SK-N-SH (cell line): ENCODE data around the gene TGFBR3L. TPM values are rescaled to one million over a fixed set of nuclear protein-coding genes. Genes with fewer than 3 reads are reported as not detected.

Source experiments
- CTCF ChIA-PET: fragments of 300-600, 350-600 bp; formaldehyde crosslinking; extraction: SDS; loops from one replicate; lab custom pipeline; 2021; lab: Yijun Ruan, JAX
- POLR2A ChIA-PET: fragments of 350-600 bp; sonication (Branson Sonifier 250); formaldehyde crosslinking; extraction: SDS; loops from one replicate; lab custom pipeline; 2020; ENCODE audit warnings: antibody characterized with exemption, inconsistent platforms; lab: Yijun Ruan, JAX
- DNase-seq: peaks from one replicate; pipeline ENCODE4 v3.0.0; 2012
- H2AFZ ChIP-seq: fragments of 200-600 bp; sonication (generic); 2 replicates; pipeline ENCODE4 v1.8.1; 2016; ENCODE audit warnings: antibody characterized with exemption, mild to moderate bottlenecking, low read depth
- H3F3A ChIP-seq: fragments of 200-600 bp; sonication (generic); replicated peaks from 2 replicates; pipeline ENCODE3; 2016; ENCODE audit warnings: antibody characterized with exemption, mild to moderate bottlenecking; ENCODE audit not compliant: insufficient read depth
- H3K27ac ChIP-seq, 2 experiments: fragments of 200-500 bp in 1 of 2; fragments of 200-600 bp in 1 of 2; sonication (Bioruptor generic) in 1 of 2; sonication (generic), shearing (Covaris generic) in 1 of 2; 2 replicates each; pipeline versions ENCODE4 v1.5.1 to v1.6.1; 2014 to 2016; ENCODE audit warnings: low read depth in 2 of 2, inconsistent platforms in 1 of 2, low read length in 1 of 2, mild to moderate bottlenecking in 1 of 2, mixed read lengths in 1 of 2
- H3K27me3 ChIP-seq: fragments of 200-600 bp; sonication (generic), shearing (Covaris generic); 2 replicates; pipeline ENCODE4 v1.6.1; 2016; ENCODE audit warnings: mixed run types; ENCODE audit not compliant: insufficient read depth
- H3K36me3 ChIP-seq, 2 experiments: fragments of 200-500 bp in 1 of 2; fragments of 200-600 bp in 1 of 2; sonication (Bioruptor generic) in 1 of 2; sonication (generic) in 1 of 2; replicated peaks in 1 of 2; 2 replicates each; pipeline versions ENCODE3 to v1.5.1; 2014 to 2016; ENCODE audit warnings: low read length in 1 of 2, mild to moderate bottlenecking in 1 of 2; ENCODE audit not compliant: insufficient read depth in 2 of 2, control insufficient read depth in 1 of 2
- H3K4me1 ChIP-seq, 2 experiments: fragments of 200-500 bp in 1 of 2; fragments of 200-600 bp in 1 of 2; sonication (Bioruptor generic) in 1 of 2; sonication (generic), shearing (Covaris generic) in 1 of 2; 2 replicates each; pipeline versions ENCODE4 v1.5.1 to v1.6.1; 2014 to 2016; ENCODE audit warnings: low read depth in 1 of 2, low read length in 1 of 2, mixed run types in 1 of 2; ENCODE audit not compliant: insufficient read depth in 2 of 2, control insufficient read depth in 1 of 2
- H3K4me2 ChIP-seq: fragments of 200-600 bp; sonication (generic), shearing (Covaris generic); 2 replicates; pipeline ENCODE4 v1.6.1; 2017; ENCODE audit warnings: mixed run types
- H3K4me3 ChIP-seq, 2 experiments: fragments of 200-500 bp in 1 of 2; fragments of 200-600 bp in 1 of 2; sonication (Bioruptor generic) in 1 of 2; sonication (generic), shearing (Covaris generic) in 1 of 2; 2 replicates each; pipeline versions ENCODE4 v1.5.1 to v1.8.1; 2014 to 2016; ENCODE audit warnings: low read depth in 2 of 2, inconsistent platforms in 1 of 2, low read length in 1 of 2, mild to moderate bottlenecking in 1 of 2, mixed read lengths in 1 of 2, moderate library complexity in 1 of 2
- H3K79me2 ChIP-seq: fragments of 200-600 bp; sonication (generic); 2 replicates; pipeline ENCODE4 v1.8.1; 2017; ENCODE audit warnings: mild to moderate bottlenecking; ENCODE audit not compliant: insufficient read depth
- H3K9ac ChIP-seq: fragments of 200-600 bp; sonication (generic); 2 replicates; pipeline ENCODE4 v1.6.1; 2017; ENCODE audit warnings: mixed run types
- H3K9me2 ChIP-seq: fragments of 200-600 bp; sonication (generic); 2 replicates; pipeline ENCODE4 v1.6.1; 2017; ENCODE audit warnings: mixed run types
- H3K9me3 ChIP-seq: fragments of 200-600 bp; sonication (generic); 2 replicates; pipeline ENCODE4 v1.6.1; 2017; ENCODE audit warnings: mixed run types, mild to moderate bottlenecking, moderate library complexity
- H4K20me1 ChIP-seq: fragments of 200-600 bp; sonication (generic); 2 replicates; pipeline ENCODE4 v1.6.1; 2017; ENCODE audit warnings: mild to moderate bottlenecking, mixed run types; ENCODE audit not compliant: insufficient read depth
- FOXM1 ChIP-seq: IDR thresholded peaks from 2 replicates; pipeline ENCODE4 v1.4.0; 2012; ENCODE audit warnings: low read depth, mild to moderate bottlenecking
- GABPA ChIP-seq: IDR thresholded peaks from 2 replicates; pipeline ENCODE4 v1.4.0; 2012; ENCODE audit warnings: low read depth, mild to moderate bottlenecking
- GATA2 ChIP-seq: sonication (generic); formaldehyde crosslinking; IDR thresholded peaks from 2 replicates; pipeline ENCODE4 v1.5.0; 2020; ENCODE audit warnings: mild to moderate bottlenecking, missing genetic modification reagents
- JUND ChIP-seq: IDR thresholded peaks from 2 replicates; pipeline ENCODE4 v1.4.0; 2012
- MEF2A ChIP-seq: IDR thresholded peaks from 2 replicates; pipeline ENCODE4 v1.4.0; 2012; ENCODE audit warnings: low read depth, borderline replicate concordance
- NRF1 ChIP-seq: IDR thresholded peaks from 2 replicates; pipeline ENCODE4 v1.6.1; 2012; ENCODE audit warnings: low read depth, mild to moderate bottlenecking, low read length
- PBX3 ChIP-seq: IDR thresholded peaks from 2 replicates; pipeline ENCODE4; 2012
- POLR2AphosphoS5 ChIP-seq: IDR thresholded peaks from 2 replicates; pipeline ENCODE4 v1.6.1; 2012; ENCODE audit warnings: low read depth, low read length
- RAD21 ChIP-seq: IDR thresholded peaks from 2 replicates; pipeline ENCODE4 v1.6.1; 2012; ENCODE audit warnings: mild to moderate bottlenecking, low read length
- REST ChIP-seq: IDR thresholded peaks from 2 replicates; pipeline ENCODE4 v1.6.1; 2012; ENCODE audit warnings: mild to moderate bottlenecking, low read depth, low read length, moderate library complexity
- SIN3A ChIP-seq: IDR thresholded peaks from 2 replicates; pipeline ENCODE4 v1.6.1; 2012; ENCODE audit warnings: low read depth, mild to moderate bottlenecking, low read length, moderate library complexity, borderline replicate concordance
- SMC3 ChIP-seq: IDR thresholded peaks from 2 replicates; pipeline ENCODE4 v1.6.1; 2012; ENCODE audit warnings: low read depth, low read length, improper control_type of control experiment
- TAF1 ChIP-seq: IDR thresholded peaks from 2 replicates; pipeline ENCODE4 v1.6.1; 2012; ENCODE audit warnings: low read depth, mild to moderate bottlenecking, low read length, moderate library complexity, borderline replicate concordance
- USF2 ChIP-seq: fragments of 150-350 bp; IDR thresholded peaks from 2 replicates; pipeline ENCODE4 v1.6.1; 2017; ENCODE audit warnings: antibody characterized with exemption, low read length, low read depth, borderline replicate concordance
- YY1 ChIP-seq: IDR thresholded peaks from 2 replicates; pipeline ENCODE4 v1.4.0; 2012; ENCODE audit warnings: low read depth, mild to moderate bottlenecking
- ZBTB33 ChIP-seq: IDR thresholded peaks from 2 replicates; pipeline ENCODE4 v1.4.0; 2012; ENCODE audit warnings: low read depth, borderline replicate concordance
- WGBS: methylation state at CpG from one replicate; pipeline ENCODE4 v1.1.6; 2017; ENCODE audit warnings: low lambda C conversion rate; 5-methylcytosine and 5-hydroxymethylcytosine counted together
- polyA plus RNA-seq, 3 experiments: library from polyadenylated mRNA; depleted of rRNA; stranded (reverse); fragments of >200 nt; gene quantifications; 2 replicates each; pipeline ENCODE4 v1.2.3, GENCODE V29; 2012

The TGFBR3L gene
- polyA plus RNA-seq (2012; rRNA removed), result 0.78 and 0.87 TPM in 2 replicates
- 0.71 and 0.79 TPM in 2 replicates for polyA plus RNA-seq (2012; cell fraction: cytosol; rRNA removed)
- polyA plus RNA-seq (2012; cell fraction: nucleus; rRNA removed), result 2.3 and 5.0 TPM in 2 replicates

- H3K27me3 ChIP-seq, result peaks cover 7% of the 10 kb centered on the region; the same call in 1 of the 2 replicates
- H3K79me2 ChIP-seq, result no peaks in the 10 kb centered on the region
- H2AFZ ChIP-seq, result no peak within 1 kb of the TSS
- CTCF ChIA-PET, result interaction anchor here (4.5 kb wide), 1 partner anchor 62 kb away, joined by 26 read pairs; no protein-coding TSS in a partner anchor
- H4K20me1 ChIP-seq, result no peaks in the 10 kb centered on the region
- no peak for DNase-seq
- H3K36me3 ChIP-seq, result peaks cover 0 to 31% of the 10 kb centered on the region in 2 experiments
- no peaks in the 10 kb centered on the region for H3K9me2 ChIP-seq
- 87% methylated on average over 3 of the region's 12 CpGs for WGBS
- no peak within 1 kb of the TSS for H3K4me2 ChIP-seq
- peaks cover 7% of the 10 kb centered on the region for H3F3A ChIP-seq
- POLR2A ChIA-PET, result no interaction called here
- no peak within 1 kb of the TSS for H3K9ac ChIP-seq
- no peak within 1 kb of the TSS for H3K4me3 ChIP-seq
- H3K27ac ChIP-seq, result no peak within 1 kb of the TSS
- TF ChIP-seq RAD21 (no peak), PBX3 (no peak), MEF2A (no peak)
- TF ChIP-seq, all 33 proteins: peak for 0
- Histone ChIP-seq H3K4me1 (peaks cover 0 to 10% of the 10 kb centered on the region in 2 experiments; a peak in 2 of 4 replicates), H3K9me3 (no peaks in the 10 kb centered on the region)
Observed at GRCh38 chr19:7914598-7915045, at the start of gene TGFBR3L. Gene TGFBR3L, plus strand, starts transcription at chr19:7914830.

- no peak overlapping the region for H3K4me3 ChIP-seq
- ChIA-PET CTCF (interaction anchor here (1.7 kb wide), 1 partner anchor 11 kb away, joined by 5 read pairs; no protein-coding TSS in a partner anchor), POLR2A (no interaction called here)
- no peak overlapping the region for H3K9ac ChIP-seq
- no peaks in the 10 kb centered on the region for H3K27me3 ChIP-seq
- H3K4me1 ChIP-seq, result peaks cover 0 to 13% of the 10 kb centered on the region in 2 experiments; a peak in 1 of 4 replicates
- no peak overlapping the region for H3K4me2 ChIP-seq
- no peak for DNase-seq
- H3K79me2 ChIP-seq, result no peaks in the 10 kb centered on the region
- H3K9me2 ChIP-seq, result no peaks in the 10 kb centered on the region
- H2AFZ ChIP-seq, result no peak overlapping the region
- H3K27ac ChIP-seq, result no peak overlapping the region
- H3K9me3 ChIP-seq, result no peaks in the 10 kb centered on the region
- no peaks in the 10 kb centered on the region for H3F3A ChIP-seq
- H3K36me3 ChIP-seq, result no peaks in the 10 kb centered on the region
- H4K20me1 ChIP-seq, result no peaks in the 10 kb centered on the region
- 54% methylated on average over 9 of the region's 10 CpGs for WGBS
- no peak for TF ChIP-seq MEF2A
- TF ChIP-seq REST, result no peak
- TF ChIP-seq ZBTB33, result no peak
- no peak for TF ChIP-seq NRF1
- TF ChIP-seq FOXM1, result no peak
- no peak for TF ChIP-seq JUND
- TF ChIP-seq GABPA, result no peak
- no peak for TF ChIP-seq SMC3
- no peak for TF ChIP-seq PBX3
- no peak for TF ChIP-seq YY1
- TF ChIP-seq SIN3A, result no peak
- TF ChIP-seq POLR2AphosphoS5, result no peak
- TF ChIP-seq TAF1, result no peak
- no peak for TF ChIP-seq GATA2 (CRISPR knock-in tag)
- no peak for TF ChIP-seq USF2
Observed at GRCh38 chr19:7865262-7865911, 49.2 kb upstream of the TGFBR3L start.
